GM21447 (cell line): Measurements from ENCODE around the gene WASF3.

ENCODE experiments used
- ATAC-seq: cut with Tn5 transposase; IDR thresholded peaks from one replicate; pipeline ENCODE4 v1.9.1; 2021; ENCODE audit not compliant: unreplicated experiment

WASF3 gene

GRCh38 chr13:26589226-26589625 is 31.7 kb downstream of the WASF3 start:
- ATAC-seq: no peak

- ATAC-seq: no peak
Measured at GRCh38 chr13:26589754-26590153, 32.3 kb downstream of the WASF3 start.

GRCh38 chr13:26590379-26590778 is 32.9 kb downstream of the WASF3 start:
- ATAC-seq: no peak

GRCh38 chr13:26590951-26591350 is 33.5 kb downstream of the WASF3 start:
- ATAC-seq: no peak

GRCh38 chr13:26591672-26592071 is 34.2 kb downstream of the WASF3 start:
- ATAC-seq: no peak

- ATAC-seq: no peak
Measured at GRCh38 chr13:26593661-26594060, 36.2 kb downstream of the WASF3 start.

GRCh38 chr13:26594363-26594762 is 36.9 kb downstream of the WASF3 start:
- ATAC-seq: no peak

GRCh38 chr13:26596458-26596857 is 39.0 kb downstream of the WASF3 start:
- ATAC-seq: no peak

GRCh38 chr13:26599403-26599802 is 41.9 kb downstream of the WASF3 start:
- no peak for ATAC-seq

- no peak for ATAC-seq
Measured at GRCh38 chr13:26599860-26600259, 42.4 kb downstream of the WASF3 start.

- no peak for ATAC-seq
Measured at GRCh38 chr13:26600343-26600742, 42.9 kb downstream of the WASF3 start.

GRCh38 chr13:26601669-26602068 is 44.2 kb downstream of the WASF3 start:
- ATAC-seq: no peak

GRCh38 chr13:26602783-26603182 is 45.3 kb downstream of the WASF3 start:
- ATAC-seq: no peak

- ATAC-seq: no peak
Measured at GRCh38 chr13:26604784-26605545, 47.5 kb downstream of the WASF3 start.

GRCh38 chr13:26605845-26606244 is 48.4 kb downstream of the WASF3 start:
- no peak for ATAC-seq

- no peak for ATAC-seq
Measured at GRCh38 chr13:26606631-26607030, 49.1 kb downstream of the WASF3 start.

- no peak for ATAC-seq
Measured at GRCh38 chr13:26614721-26615120, 57.2 kb downstream of the WASF3 start.

- ATAC-seq: no peak
Measured at GRCh38 chr13:26616126-26616525, 58.6 kb downstream of the WASF3 start.

- ATAC-seq: no peak
Measured at GRCh38 chr13:26618726-26619125, 61.2 kb downstream of the WASF3 start.

- ATAC-seq: no peak
Measured at GRCh38 chr13:26619358-26619757, 61.9 kb downstream of the WASF3 start.

- ATAC-seq: no peak
Measured at GRCh38 chr13:26621731-26622401, 64.4 kb downstream of the WASF3 start.

- no peak for ATAC-seq
Measured at GRCh38 chr13:26623125-26623524, 65.6 kb downstream of the WASF3 start.

- ATAC-seq: no peak
Measured at GRCh38 chr13:26624572-26624971, 67.1 kb downstream of the WASF3 start.
